GM12878 (cell line): ENCODE results near the gene SLC5A1.

Experiments
- DPF2 ChIP-seq: fragments of 450-650 bp; IDR thresholded peaks from 2 replicates; pipeline ENCODE4 v1.6.1; 2017; ENCODE audit warnings: mild to moderate bottlenecking
- EZH2 ChIP-seq: IDR thresholded peaks from 2 replicates; pipeline ENCODE4 v1.6.1; 2012; ENCODE audit warnings: low read depth, mild to moderate bottlenecking, control low read depth, inconsistent platforms, low read length, borderline replicate concordance; ENCODE audit not compliant: control insufficient read depth
- JUNB ChIP-seq: IDR thresholded peaks from 2 replicates; pipeline ENCODE4 v1.6.1; 2016; ENCODE audit warnings: antibody characterized with exemption, mild to moderate bottlenecking
- MAX ChIP-seq: IDR thresholded peaks from 2 replicates; pipeline ENCODE4 v1.6.1; 2012; ENCODE audit warnings: low read depth, low read length, improper control_type of control experiment
- PAX5 ChIP-seq: IDR thresholded peaks from 2 replicates; pipeline ENCODE4 v1.6.1; 2011; ENCODE audit warnings: low read depth, low read length, borderline replicate concordance
- REST ChIP-seq: IDR thresholded peaks from 2 replicates; pipeline ENCODE4 v1.6.1; 2012; ENCODE audit warnings: mild to moderate bottlenecking, low read depth, low read length
- TAF1 ChIP-seq: IDR thresholded peaks from 2 replicates; pipeline ENCODE4 v1.6.1; 2011; ENCODE audit warnings: mild to moderate bottlenecking, low read depth, low read length, borderline replicate concordance

- no peak for TF ChIP-seq REST
- no peak for TF ChIP-seq TAF1
- no peak for TF ChIP-seq JUNB
- TF ChIP-seq EZH2 = no peak
- no peak for TF ChIP-seq MAX
- TF ChIP-seq PAX5 = no peak
- TF ChIP-seq DPF2 = no peak
Observed at GRCh38 chr22:32018056-32018455, 25.0 kb upstream of the SLC5A1 start.
